DMS53 treated with DMSO at 0.1 percent for 48 hours (cell line): ENCODE measurements around the gene HES1.
A peak's percentile ranks its signal among the peaks of the same experiment; 100 is the strongest.
"Not testable (repeated sequence)": the region's sequence is repeated elsewhere in the genome, so short reads cannot be mapped to it uniquely, and the experiment has no call there.

ENCODE experiments used
- DNase-seq: peaks from one replicate; lab custom pipeline; 2025; ENCODE audit not compliant: unreplicated experiment; lab: John Stamatoyannopoulos, UW

HES1 gene

DNA sequence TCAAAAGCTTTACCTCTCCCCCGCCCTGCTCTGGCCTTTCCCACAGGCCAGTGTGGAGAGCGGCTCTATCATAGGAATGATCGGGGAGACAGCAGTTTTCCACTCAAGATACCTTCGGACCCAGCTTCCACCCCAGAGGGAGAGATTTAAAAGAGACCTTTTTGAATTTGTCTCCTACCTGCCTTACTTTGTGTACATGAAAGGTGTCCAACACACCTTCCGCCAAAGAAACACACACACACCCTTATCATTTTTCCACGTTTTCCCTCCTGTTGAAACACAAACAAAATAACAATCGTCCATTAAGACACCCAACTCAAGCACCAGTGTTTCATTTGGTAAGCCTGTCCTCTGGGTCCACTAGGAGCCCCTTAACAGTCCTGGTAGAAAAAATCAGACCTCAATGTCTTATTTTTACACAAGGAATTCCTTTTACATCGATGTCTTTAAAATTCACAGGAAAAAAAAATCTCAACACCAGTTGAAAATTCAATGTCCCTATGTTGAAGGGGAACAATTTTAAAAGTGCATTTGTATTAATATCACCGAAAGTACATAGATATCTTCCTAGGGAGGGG lies 4.0 kb downstream of the HES1 start:
- DNase-seq = peak; percentile 36

DNA sequence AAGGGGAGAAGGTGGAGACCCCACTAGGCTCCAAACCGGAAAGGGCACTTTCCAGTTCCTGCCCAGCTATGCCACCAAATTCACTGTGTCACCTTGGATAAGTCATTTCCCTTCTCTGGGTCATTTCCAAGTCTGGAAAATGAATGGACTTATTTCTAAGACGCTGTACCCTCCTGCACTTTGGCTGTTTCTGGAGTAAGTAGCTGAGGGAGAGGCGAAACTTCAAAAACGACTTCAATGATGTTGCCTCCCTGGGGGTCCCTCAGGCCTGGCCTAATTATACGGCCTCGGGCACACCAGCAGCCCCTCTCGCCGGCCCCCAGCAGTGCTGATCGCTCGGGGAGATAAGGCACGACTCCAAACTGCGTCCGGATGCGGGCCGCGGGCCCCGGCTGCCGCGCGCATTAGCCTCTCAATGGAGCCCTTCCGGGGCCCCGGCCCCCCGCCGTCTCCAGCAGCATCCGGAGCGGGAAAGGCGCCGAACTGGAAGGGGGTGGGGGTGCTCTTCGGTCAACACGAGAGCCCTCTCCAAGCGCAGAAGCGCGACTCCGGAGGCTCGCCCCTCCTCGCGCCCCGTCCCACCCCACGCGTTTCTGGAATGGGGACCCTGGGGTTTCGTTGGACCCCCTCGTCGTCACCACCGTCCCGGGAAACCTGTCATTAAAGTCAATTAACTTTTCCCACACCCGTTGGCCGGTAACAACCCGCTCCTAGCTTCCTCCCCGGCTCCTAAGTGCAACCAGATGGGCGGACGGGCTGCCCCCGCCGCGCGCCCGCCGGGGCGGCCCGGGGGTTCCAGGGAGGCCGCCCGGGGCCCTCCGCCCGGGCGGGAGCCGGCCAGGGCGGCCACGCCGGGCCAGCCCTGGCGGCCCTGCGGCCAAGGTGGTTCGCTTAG lies 4.8 kb downstream of the HES1 start:
- no peak for DNase-seq

DNA sequence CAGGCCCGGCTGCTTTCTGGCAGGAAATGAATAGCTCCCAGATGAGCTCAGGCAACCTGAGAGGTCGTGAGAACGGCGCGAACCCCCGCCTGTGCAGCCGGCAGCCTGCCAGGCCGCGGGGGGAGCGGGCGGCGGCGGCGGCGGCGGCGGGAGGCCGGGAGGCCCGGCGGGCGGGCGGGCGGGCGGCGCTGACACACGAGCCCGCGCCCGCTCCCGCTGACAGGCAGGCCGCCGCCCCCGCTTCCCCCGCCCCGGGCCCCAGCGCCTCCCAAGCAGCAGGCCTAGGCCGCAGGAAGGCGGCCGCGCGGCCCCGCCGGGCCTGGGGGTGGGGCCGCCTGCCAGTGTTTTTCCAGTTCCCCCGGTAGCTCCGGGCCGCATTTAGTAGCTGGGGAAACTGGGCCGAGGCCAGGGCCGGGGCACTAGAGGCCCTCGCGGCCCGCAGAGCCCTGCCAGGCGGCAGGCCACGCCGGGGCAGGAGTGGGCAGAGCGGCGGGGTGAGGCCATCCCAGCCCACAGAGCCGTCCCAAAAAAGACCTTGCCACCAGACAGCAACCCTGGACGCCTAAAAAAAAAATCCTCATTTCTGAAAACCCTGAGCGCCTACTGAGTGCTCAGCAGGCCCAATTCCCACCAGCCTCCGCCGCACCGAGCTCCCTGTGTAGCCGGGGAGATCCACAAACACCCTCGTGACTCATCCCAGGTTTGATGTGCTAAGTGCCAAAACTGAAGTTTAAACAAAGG lies 5.6 kb downstream of the HES1 start:
- DNase-seq = peak; percentile 80

DNA sequence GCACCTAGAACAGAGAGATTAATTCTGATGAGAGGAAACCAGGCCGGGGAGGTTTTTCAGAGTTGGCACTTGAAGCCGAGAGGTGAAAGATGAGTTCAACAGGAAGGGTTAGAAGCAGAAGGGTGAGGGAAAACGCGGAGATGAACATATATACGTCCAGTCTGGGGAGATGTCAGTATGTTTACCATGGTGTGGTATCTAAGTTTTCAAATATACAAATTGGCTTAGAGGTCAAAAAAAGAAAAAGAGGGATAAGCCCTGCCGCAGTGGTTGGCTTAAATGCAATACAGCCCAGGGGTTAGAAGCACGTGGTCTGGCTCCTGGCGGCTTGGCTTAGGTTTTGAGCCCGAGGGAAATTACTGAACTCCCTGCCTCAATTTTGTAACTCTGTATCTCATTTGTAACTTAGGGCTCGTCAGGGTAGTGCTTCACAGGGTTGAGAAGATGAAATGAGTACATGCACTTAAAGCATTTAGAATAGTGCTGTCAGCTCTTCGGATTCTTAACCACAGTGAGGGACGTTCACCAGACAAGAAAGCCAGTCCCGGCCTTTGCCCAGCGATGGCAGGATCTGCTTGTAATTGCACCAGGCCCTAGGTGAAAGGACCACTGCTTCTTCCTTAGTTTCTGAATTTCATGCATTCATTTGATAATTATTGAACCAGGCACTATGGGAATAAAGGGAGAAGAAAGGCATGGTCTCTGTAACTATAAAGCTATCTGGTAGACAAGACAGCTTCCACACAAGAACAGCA lies 6.4 kb downstream of the HES1 start:
- peak; percentile 79 for DNase-seq

DNA sequence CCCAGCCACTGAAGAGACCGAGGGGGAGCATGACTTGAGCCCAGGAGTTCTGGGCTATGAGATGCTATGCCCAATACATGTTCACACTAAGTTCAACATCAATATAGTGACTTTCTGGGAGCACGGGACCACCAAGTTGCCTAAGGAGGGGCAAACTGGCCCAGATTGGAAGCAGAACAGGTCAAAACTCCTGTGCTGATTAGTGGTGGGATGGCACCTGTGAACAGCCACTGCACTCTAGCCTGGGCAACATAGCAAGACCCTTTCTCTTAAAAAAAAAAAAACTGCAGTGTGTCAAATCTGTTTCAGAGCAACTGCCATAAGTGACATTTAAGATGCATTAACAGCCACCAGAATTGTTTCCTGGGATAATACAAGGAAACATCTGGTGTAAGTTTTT lies 9.8 kb downstream of the HES1 start:
- no peak for DNase-seq

- DNase-seq = no peak
Observed at GRCh38 chr3:194147679-194148078, 11.7 kb downstream of the HES1 start.

DNA sequence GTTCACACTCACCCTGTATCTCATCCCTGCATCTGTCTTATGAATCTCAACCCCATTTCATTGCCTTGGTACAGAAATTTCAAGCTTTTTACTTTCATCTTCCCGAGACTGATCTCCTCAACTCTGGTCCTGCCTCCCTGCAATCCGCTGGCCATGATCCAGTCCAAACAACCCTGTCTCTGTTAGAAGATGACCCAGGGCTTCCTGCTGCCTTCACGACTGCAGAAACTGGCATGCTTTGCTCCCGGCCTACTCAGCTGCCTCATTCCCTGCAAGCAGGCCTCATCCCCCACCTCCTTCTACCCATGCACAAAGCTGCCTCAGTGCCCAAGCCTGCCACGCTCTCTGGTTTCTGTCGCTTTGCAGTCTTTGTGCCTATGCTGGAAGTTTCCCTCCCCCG lies 12.4 kb downstream of the HES1 start:
- DNase-seq = no peak

- no peak for DNase-seq
Observed at GRCh38 chr3:194150252-194150934, 14.4 kb downstream of the HES1 start.

- DNase-seq = not testable (repeated sequence)
Observed at GRCh38 chr3:194150935-194151302, 15.0 kb downstream of the HES1 start.

- DNase-seq = no peak
Observed at GRCh38 chr3:194154346-194154745, 18.4 kb downstream of the HES1 start.

- no peak for DNase-seq
Observed at GRCh38 chr3:194156095-194156494, 20.1 kb downstream of the HES1 start.

- peak; percentile 35 for DNase-seq
Observed at GRCh38 chr3:194158942-194159439, 23.0 kb downstream of the HES1 start.

DNA sequence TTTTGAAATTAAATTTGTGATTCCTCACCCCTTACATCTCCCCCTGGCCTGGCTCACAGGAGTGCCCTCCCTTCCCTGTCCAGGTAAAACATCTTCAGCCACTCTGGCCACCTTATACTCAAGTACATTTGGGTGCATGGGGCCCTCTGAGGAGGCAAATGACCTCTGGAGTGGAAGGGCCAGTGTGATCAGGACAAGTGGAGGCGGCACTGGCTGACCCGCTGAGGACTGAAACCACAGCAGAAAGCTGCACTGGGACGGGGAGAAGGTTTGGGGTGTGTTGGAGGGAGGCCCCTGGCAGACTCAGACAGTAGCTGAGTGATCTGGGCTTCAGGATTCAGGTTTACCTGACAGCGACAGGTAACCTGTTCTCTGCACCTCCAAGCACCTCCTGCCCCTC lies 24.2 kb downstream of the HES1 start:
- no peak for DNase-seq

- DNase-seq = no peak
Observed at GRCh38 chr3:194161131-194162045, 25.4 kb downstream of the HES1 start.

DNA sequence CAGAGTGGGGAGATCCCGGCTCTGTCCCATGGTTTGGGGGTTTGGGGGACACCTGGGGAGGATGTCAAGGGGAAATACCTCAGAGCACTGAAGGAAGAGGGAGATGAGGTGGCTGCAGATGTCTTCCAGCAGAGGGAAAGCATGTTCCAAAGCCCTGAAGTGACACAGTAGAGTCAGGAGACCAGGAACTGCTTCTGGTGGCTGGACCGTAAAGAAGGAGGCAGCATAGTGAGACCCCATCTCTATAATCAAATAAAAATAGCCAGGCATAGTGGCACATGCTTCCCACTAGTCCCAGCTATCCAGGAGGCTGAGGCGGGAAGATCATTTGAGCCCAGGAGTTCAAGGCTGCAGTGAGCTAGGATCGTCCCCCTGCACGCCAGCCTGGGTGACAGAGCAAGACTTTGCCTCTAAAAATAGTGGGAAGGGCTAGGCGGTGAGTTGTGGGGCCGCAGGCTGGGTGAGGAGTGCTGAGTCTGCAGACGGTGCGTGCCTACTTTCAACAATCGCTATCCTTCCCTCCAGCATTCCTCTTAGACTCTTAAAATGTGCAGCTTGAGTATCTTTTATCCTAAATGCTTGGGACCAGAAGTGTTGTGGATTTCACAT lies 26.2 kb downstream of the HES1 start:
- DNase-seq = no peak

- no peak for DNase-seq
Observed at GRCh38 chr3:194162817-194163584, 27.1 kb downstream of the HES1 start.

- no peak for DNase-seq
Observed at GRCh38 chr3:194163697-194164096, 27.7 kb downstream of the HES1 start.

GRCh38 chr3:194164861-194165260 lies 28.9 kb downstream of the HES1 start:
- no peak for DNase-seq
